Superior temporal gyrus (tissue), 1 donor: ENCODE results near the gene NGF.
A peak's percentile ranks its signal among the peaks of the same experiment; 100 is the strongest.
"Not testable (repeated sequence)": the region's sequence is repeated elsewhere in the genome, so short reads cannot be mapped to it uniquely, and the experiment has no call there.

Source experiments
- DNase-seq: peaks from one replicate; pipeline ENCODE4 v3.0.0-alpha.2; 2016; ENCODE audit errors: extremely low spot score

NGF gene

GRCh38 chr1:115309504-115309903 is 28.5 kb downstream of the NGF start:
- not testable (repeated sequence) for DNase-seq

- no peak for DNase-seq
Measured at GRCh38 chr1:115308969-115309368, 29.1 kb downstream of the NGF start.

- no peak for DNase-seq
Measured at GRCh38 chr1:115307661-115308060, 30.4 kb downstream of the NGF start.

- DNase-seq: no peak
Measured at GRCh38 chr1:115306146-115306545, 31.9 kb downstream of the NGF start.

- no peak for DNase-seq
Measured at GRCh38 chr1:115303364-115303763, 34.7 kb downstream of the NGF start.

- no peak for DNase-seq
Measured at GRCh38 chr1:115302390-115302961, 35.6 kb downstream of the NGF start.

GRCh38 chr1:115301438-115302020 is 36.5 kb downstream of the NGF start:
- peak; percentile 57 for DNase-seq

- no peak for DNase-seq
Measured at GRCh38 chr1:115300087-115300876, 37.8 kb downstream of the NGF start.

- DNase-seq: no peak
Measured at GRCh38 chr1:115299266-115299665, 38.8 kb downstream of the NGF start.

GRCh38 chr1:115296981-115297380 is 41.1 kb downstream of the NGF start:
- DNase-seq: no peak

- DNase-seq: no peak
Measured at GRCh38 chr1:115295904-115296696, 41.9 kb downstream of the NGF start.

- no peak for DNase-seq
Measured at GRCh38 chr1:115293899-115294298, 44.1 kb downstream of the NGF start.

GRCh38 chr1:115293006-115293405 is 45.0 kb downstream of the NGF start:
- DNase-seq: no peak

- no peak for DNase-seq
Measured at GRCh38 chr1:115291741-115292140, 46.3 kb downstream of the NGF start.

- DNase-seq: no peak
Measured at GRCh38 chr1:115289940-115290339, 48.1 kb downstream of the NGF start.

GRCh38 chr1:115288591-115289198 is 49.4 kb downstream of the NGF start:
- no peak for DNase-seq

- no peak for DNase-seq
Measured at GRCh38 chr1:115286431-115287205, 51.4 kb downstream of the NGF start.

- no peak for DNase-seq
Measured at GRCh38 chr1:115284209-115284608, 53.8 kb downstream of the NGF start.

GRCh38 chr1:115283681-115284146 is 54.3 kb downstream of the NGF start:
- no peak for DNase-seq

GRCh38 chr1:115283249-115283648 is 54.8 kb downstream of the NGF start:
- no peak for DNase-seq

GRCh38 chr1:115282807-115283208 is 55.2 kb downstream of the NGF start:
- DNase-seq: no peak
